Measurements from ENCODE around the gene ERMAP.
"Not testable (repeated sequence)": the region's sequence is repeated elsewhere in the genome, so short reads cannot be mapped to it uniquely, and the experiment has no call there.

The ERMAP gene

GRCh38 chr1:42797979-42798378 lies 18.9 kb upstream of the ERMAP start:
- Histone ChIP-seq H3K9me3 (no peaks in the 10 kb centered on the region), H3K36me3 (no peaks in the 10 kb centered on the region), H3K4me3 (ENCODE audit: low read depth, low read length) (no peak overlapping the region), H3K4me1 (no peaks in the 10 kb centered on the region), H3K27me3 (no peaks in the 10 kb centered on the region)
- TF ChIP-seq CTCF (IDR thresholded peaks at IDR 0.05; ENCODE audit: low read depth, low read length): no peak
- DNase-seq: no peak

GRCh38 chr1:42801832-42802473 lies 15.0 kb upstream of the ERMAP start:
- TF ChIP-seq CTCF (IDR thresholded peaks at IDR 0.05; ENCODE audit: low read depth, low read length): no peak
- Histone ChIP-seq H3K27me3 (no peaks in the 10 kb centered on the region), H3K4me3 (ENCODE audit: low read depth, low read length) (no peak overlapping the region), H3K9me3 (no peaks in the 10 kb centered on the region), H3K36me3 (no peaks in the 10 kb centered on the region), H3K4me1 (no peaks in the 10 kb centered on the region)
- DNase-seq: no peak

GRCh38 chr1:42806171-42806570 lies 10.8 kb upstream of the ERMAP start:
- no peak for DNase-seq
- no peaks in the 10 kb centered on the region for H3K9me3 ChIP-seq
- no peaks in the 10 kb centered on the region for H3K36me3 ChIP-seq
- no peaks in the 10 kb centered on the region for H3K27me3 ChIP-seq
- H3K4me1 ChIP-seq: 0 out of 2 replicates have a peak, but pooled peaks cover under 1% of the 10 kb centered on the region
- no peak for TF ChIP-seq CTCF (IDR thresholded peaks at IDR 0.05; ENCODE audit: low read depth, low read length)
- H3K4me3 ChIP-seq (ENCODE audit: low read depth, low read length): no peak overlapping the region

- DNase-seq: no peak
- H3K27me3 ChIP-seq: no peaks in the 10 kb centered on the region
Measured at GRCh38 chr1:42806593-42806992, 10.3 kb upstream of the ERMAP start.

GRCh38 chr1:42807056-42807668 lies 9.8 kb upstream of the ERMAP start:
- Histone ChIP-seq H3K4me3 (ENCODE audit: low read depth, low read length) (no peak overlapping the region), H3K27me3 (no peaks in the 10 kb centered on the region), H3K9me3 (no peaks in the 10 kb centered on the region), H3K36me3 (no peaks in the 10 kb centered on the region), H3K4me1 (0 out of 2 replicates have a peak, but pooled peaks cover 3% of the 10 kb centered on the region)
- TF ChIP-seq CTCF (IDR thresholded peaks at IDR 0.05; ENCODE audit: low read depth, low read length): no peak
- no peak for DNase-seq

More at GRCh38 chr1:42806593-42806992, 10.3 kb upstream of the ERMAP start:
- no peak overlapping the region for H3K4me3 ChIP-seq (ENCODE audit: low read depth, low read length)
- TF ChIP-seq CTCF (IDR thresholded peaks at IDR 0.05; ENCODE audit: low read depth, low read length): no peak
- H3K36me3 ChIP-seq: no peaks in the 10 kb centered on the region
- no peaks in the 10 kb centered on the region for H3K9me3 ChIP-seq
- H3K4me1 ChIP-seq: 0 out of 2 replicates have a peak, but pooled peaks cover 3% of the 10 kb centered on the region

- DNase-seq; H3K27me3 ChIP-seq; H3K4me3 ChIP-seq (ENCODE audit: low read depth, low read length); H3K4me1 ChIP-seq; H3K36me3 ChIP-seq; H3K9me3 ChIP-seq: not testable (repeated sequence)
Measured at GRCh38 chr1:42814815-42815214, 2.1 kb upstream of the ERMAP start.

Data from BE2C (cell line).